ENCODE data around the gene EHD1.

EHD1 gene

GRCh38 chr11:64874308-64875240 is 3.8 kb downstream of the EHD1 start:
- no peak for DNase-seq (ENCODE audit: low read depth, low spot score)

DNA sequence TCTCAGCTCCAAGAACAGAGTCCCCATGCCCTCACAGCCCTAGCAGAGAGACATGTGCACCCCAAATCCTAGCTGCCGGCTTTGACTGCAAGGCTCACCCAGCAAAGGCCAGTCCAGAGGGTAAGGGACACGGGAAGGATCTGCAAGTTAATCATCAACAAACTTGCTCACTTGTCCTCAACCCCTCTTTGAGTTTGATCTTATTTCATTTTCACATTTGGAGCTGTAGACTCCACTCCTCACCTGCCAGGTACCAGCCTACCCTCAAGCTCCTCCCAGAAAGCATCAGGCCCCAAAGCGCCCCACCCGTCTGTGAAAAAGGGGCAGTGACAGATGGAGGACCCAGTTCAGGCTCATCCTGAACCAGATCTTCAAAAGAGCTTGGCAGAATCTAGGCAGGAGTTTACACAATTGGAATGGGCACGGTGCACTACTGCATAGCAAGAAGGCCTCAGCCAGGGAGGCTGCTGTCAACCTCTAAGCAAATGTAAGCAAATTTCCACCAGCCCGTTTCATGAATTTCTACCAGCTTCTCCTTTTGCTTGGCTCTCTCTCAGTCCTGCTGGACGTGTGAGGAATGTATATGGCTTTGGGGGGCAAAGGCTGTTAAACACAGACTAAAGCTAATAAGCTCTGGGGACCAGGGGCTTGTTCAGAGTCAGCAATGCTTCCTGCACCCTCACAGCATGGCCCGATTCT is 5.5 kb downstream of the EHD1 start:
- DNase-seq (ENCODE audit: low read depth, low spot score), result no peak

DNA sequence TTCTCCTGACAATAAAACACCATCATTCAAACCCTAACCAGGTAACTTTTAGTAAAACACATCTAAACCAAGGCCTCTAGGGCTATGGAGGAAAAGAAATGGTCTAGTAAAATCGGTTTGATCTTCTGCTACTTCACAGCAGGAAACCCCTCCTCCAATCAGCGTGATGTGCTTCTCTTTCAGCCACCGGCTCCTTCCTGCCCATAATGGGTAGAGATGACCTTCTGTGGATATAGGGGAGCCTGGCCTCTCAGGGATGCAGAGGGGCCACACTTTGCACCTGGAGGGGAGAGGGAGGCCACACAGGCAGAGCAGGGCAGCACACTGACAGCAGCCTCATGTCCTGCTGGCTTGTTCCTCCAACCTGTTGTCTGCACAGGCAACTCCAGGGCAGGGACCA is 6.9 kb downstream of the EHD1 start:
- DNase-seq (ENCODE audit: low read depth, low spot score), result no peak

DNA sequence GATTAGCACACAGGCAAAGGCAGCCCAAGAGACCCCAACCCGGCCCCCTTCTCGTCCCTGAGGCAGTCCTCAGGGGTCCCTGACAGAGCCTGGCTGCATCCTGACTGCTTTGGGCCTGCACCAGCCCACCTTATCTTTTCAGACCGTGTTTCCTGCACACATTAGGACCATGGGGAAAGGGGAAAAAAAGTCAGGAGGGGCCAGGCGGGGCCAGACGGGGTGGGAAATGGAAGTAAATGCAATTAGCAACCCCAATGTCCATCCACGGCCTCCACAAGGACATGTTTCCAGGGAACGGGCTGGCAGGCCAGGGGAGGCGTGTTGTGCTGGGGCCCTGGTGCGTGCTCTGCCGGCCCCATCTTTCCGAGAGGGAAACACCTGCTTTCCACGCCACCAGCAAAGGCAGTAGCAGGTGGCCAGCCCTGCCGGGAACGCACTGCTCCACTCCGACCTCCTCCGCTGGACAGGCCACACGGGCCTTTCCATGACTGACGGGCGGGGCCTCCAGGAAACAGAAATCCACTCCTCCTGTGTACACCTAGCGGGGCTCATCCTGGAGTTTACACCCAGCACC is 7.4 kb downstream of the EHD1 start:
- DNase-seq (ENCODE audit: low read depth, low spot score), result no peak

DNA sequence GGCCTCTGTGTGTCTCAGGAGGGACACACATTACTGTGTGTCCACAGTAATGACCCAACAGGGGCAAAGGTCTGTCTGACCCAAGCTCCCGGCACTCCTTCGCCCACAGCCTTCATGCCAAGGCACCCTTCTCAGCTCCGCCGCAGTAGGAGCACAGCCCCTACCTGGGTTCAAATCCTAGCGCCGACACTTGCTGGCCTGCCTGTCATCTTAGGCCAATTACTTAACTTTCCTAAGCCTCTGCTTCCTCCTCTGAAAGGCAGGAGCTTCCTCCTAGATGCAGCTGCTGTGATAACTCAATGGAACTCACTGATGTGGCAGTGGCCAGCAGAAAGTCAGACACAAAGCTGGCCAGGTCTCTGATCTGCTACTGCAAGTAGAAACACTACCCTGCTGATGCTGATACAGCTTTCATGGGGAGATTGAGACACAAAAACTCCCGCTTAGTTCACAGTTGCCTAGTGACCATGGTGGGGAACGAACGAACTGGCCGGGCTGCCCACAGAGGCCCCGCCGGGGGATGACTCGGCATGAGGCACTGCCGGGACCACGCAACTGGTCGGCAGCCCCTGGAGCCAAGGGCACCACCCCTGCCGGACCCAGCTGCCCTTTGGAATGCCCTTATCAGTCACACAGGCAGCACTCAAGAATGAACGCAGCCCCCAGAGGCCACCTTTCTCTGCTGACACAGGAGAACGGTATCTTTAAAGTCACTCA is 8.1 kb downstream of the EHD1 start:
- DNase-seq (ENCODE audit: low read depth, low spot score), result peak; percentile 68

DNA sequence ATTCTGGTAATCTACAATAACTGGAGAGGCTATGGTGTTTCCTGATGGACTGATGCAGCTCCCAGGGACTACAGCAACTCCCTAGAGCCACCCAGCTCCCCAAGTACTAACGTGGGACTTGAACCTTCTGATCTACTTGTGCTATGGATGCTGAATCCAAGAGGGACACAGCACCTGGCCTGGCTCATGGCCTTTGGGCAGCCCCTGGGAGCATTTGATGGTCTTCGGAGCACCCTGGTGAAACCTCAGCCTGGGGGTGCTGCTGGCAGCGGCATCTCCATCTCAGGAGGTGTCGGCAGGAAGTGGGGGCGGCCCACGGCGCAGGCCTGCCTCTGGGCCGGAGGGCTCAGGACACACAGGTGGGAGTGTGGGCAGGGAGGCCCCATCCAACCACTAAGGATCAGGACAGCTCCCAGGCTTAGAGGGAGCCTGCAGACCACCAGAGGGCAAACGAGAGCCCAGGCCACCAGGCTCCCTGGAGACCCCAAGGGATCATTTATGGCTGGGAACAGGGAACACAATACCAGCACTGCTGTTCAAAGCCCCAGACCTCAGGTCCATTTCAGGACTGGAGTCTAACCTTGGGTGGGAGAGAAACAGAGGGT is 8.7 kb downstream of the EHD1 start:
- peak; percentile 65 for DNase-seq (ENCODE audit: low read depth, low spot score)

GRCh38 chr11:64868904-64869570 is 9.4 kb downstream of the EHD1 start:
- no peak for DNase-seq (ENCODE audit: low read depth, low spot score)

DNA sequence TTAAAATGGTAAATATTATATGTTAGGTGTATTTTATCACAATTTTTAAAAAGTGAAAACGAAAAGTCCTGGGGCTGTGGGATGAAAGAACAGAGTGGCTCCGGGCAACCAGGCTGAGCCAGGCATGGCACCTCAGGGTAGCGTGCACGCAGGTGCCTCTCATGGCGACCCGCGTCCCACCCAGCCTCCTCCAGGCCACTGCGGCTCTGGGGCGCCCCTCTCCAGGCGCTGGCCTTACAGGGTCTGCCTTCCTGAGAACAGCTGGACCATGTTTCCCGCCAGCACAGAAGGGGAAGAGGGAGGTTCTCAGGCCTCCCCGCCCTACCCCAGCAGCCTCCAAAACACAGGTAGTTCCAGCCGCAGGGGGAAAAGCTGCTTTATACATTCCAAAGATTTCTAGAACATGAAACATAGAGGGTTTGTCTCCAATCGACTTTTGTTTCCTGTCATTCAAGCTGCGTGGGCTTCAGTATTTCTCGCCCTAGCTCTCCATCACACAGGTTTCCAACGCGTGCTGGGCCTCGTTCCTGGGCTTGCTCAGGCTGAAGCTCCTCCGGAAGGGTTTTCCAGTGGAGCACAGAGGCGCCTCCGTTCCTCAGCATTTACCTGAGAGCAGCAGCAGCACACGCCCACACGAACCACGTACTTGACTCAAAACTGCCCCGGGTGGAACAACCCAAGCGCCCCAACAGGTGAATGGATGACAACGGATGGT is 10.5 kb downstream of the EHD1 start:
- no peak for DNase-seq (ENCODE audit: low read depth, low spot score)

DNA sequence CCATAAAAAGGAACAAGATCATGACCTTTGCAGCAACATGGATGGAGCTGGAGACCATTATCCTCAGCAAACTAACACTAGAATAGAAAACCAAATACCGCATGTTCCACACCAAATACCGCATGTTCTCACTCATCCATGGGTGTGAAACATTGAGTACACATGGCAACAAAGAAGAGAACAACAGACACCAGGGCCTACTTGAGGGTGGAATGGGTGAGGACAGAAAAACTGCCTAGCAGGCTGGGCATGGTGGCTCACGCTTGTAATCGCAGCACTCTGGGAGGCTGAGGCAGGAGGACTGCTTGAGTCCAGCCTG is 12.3 kb downstream of the EHD1 start:
- DNase-seq (ENCODE audit: low read depth, low spot score), result no peak

DNA sequence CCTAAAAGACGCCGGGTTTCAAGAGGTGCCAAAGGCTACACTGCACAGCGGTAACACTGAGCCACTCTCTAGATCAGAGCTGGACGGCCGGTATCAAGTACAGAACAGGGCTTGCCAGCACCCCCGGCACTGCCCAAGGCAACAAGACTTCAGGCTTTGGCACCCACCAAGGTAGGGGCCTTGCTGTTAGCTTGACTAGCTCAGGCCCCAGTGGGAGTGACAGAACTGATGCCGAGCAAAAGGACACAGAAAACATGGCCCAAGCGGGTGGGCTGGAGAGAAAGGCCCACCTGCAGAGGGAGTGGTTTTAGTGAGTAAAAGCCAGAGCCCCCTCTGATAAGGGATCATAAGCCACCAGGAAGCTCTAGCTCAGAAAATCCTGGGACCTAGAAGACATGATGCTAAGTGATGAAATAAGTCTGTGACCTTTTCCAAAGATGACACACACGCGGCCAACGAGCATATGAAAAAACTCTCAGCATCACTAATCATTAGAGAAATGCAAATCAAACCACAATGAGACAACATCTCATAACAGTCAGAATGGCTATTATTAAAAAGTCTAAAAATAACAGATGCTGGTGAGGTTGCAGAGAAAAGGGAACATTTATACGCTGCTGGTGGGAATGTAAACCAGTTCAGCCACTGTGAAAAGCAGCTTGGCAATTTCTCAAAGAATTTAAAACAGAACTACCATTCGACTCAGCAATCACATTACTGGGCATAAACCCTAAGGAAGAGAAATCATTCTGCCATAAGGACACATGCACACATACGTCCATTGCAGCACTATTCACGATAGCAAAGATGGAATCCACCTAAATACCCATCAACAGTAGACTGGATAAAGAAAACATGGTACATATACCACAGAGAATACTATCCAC is 12.9 kb downstream of the EHD1 start:
- DNase-seq (ENCODE audit: low read depth, low spot score), result no peak

- DNase-seq (ENCODE audit: low read depth, low spot score), result peak; percentile 47
Observed at GRCh38 chr11:64864473-64865285, 13.7 kb downstream of the EHD1 start.

DNA sequence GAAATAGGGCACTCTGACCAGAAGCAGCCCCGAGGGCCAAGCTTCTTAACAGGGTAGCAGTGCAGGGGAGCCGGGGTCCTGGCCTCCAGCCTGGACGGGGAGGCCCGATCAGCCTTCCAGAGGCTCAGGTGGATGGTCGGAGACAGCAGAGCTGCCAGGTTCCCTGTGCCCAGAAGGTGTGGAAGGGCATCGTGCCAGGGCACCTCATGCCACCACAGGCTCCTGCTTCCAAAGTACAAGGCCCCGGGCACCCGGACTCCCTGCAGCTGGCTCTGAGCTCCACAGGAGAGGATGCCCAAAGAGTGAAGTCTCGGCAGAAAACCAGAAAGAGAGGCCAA is 14.3 kb downstream of the EHD1 start:
- DNase-seq (ENCODE audit: low read depth, low spot score), result no peak

DNA sequence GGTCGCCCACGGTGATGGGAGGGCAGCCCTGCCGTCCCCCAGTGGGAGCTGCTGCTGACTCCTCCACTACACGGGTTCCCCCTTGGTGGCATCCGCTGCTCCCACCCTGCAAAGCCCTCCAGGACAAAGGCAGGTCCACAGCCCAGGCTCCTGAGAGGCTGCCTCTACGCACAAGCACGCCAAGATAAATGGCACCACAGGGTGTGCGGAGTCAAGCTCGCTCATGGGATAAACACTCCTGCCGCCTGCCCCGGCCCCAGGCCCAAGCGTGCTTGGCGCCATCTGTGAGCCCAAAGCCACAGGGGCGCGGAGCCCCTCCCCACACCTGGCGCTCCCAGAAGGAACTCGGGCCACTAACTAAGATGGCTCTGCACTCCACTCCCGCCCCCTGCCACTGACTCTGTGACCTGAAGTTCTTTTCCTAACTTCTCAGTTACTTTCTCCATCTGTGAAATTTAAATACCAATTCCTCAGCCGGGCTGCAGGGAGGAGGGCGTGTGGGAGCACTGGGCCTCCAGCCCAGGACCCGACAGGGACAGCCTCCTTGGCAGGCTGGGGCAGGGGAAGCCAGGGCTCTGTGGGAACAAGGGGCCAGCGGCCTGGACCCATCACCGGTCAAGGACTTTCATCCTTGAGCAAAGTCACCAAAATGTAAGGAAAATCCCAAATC is 14.9 kb downstream of the EHD1 start:
- peak; percentile 50 for DNase-seq (ENCODE audit: low read depth, low spot score)

GRCh38 chr11:64862987-64863390 is 15.4 kb downstream of the EHD1 start:
- no peak for DNase-seq (ENCODE audit: low read depth, low spot score)

- no peak for DNase-seq (ENCODE audit: low read depth, low spot score)
Observed at GRCh38 chr11:64861227-64861975, 17.0 kb downstream of the EHD1 start.

DNA sequence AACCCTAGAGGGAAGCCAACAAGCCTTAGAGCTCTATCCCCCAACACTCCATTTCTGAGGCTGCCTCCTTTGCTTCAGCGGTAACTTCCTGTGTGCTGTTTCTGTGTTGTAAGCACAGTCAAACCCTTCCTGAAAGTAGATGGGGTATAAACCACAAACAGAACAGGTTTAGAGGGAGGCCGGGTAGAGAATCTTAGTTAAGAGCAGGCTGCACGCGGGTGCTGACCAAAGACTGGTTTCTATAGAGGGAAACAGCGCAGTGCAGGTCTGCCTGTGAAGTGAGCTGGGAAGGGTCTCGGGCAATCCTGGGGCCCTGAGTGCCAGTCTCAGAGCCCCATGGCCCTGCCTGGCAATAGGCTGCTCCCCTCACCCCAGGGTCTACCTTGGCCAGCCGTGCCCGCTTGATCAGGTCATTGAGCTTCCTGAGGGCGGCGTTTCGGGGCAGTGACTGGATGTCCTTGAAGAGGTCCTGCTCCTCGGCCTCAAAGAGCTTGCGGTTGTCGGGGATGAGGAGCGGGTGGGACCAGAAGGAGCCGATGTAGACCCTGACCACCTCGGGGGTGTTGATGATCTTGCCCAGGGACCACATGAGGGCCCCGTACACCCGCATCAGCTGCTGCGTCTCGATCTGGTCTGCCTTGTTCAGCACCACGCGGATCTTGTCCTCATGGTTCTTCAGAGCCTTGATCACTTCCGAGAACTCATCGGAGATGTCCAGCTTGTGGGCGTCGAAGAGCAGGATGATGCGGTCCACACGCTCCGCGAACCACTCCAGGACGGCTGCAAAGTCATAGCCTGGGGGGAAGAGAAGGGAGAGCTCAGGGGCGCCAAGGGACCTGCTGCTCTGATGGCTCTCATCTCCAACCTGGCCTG is 18.6 kb downstream of the EHD1 start:
- DNase-seq (ENCODE audit: low read depth, low spot score), result no peak

All from ELF-1 (cell line).